ENCODE data around the gene SPAG8. TPM values are rescaled to one million over a fixed set of nuclear protein-coding genes. Genes with fewer than 3 reads are reported as not detected.

The SPAG8 gene
- total RNA-seq, 1 experiment from 2014 or later = 0.90 TPM

- DNase-seq (ENCODE audit: low read depth, low spot score) (no peak), ATAC-seq (no peak)
- CTCF ChIA-PET = no interaction called here
- POLR2A ChIA-PET = no interaction called here
- Histone ChIP-seq H3K27ac (ENCODE audit: low read length) (no peak overlapping the region), H3K27me3 (ENCODE audit: control insufficient read depth, insufficient read depth, low read length) (no peaks in the 10 kb centered on the region), H3K4me1 (ENCODE audit: control insufficient read depth, insufficient read depth, low read length) (peaks cover 4% of the 10 kb centered on the region; the same call in 1 of the 2 replicates), H3K9me3 (ENCODE audit: control insufficient read depth, insufficient read depth, low read depth, low read length) (no peaks in the 10 kb centered on the region), H3K4me3 (ENCODE audit: low read depth in 2 of 2, low read length in 2 of 2) (no peak overlapping the region), H3K36me3 (ENCODE audit: control insufficient read depth, insufficient read depth, low read length) (no peaks in the 10 kb centered on the region)
- intact Hi-C loops (cut with micrococcal nuclease; ENCODE audit: unreplicated experiment) = no loop called here
- BruUV-seq (replicated peaks) = no TSS peak
- in situ Hi-C loops (cut with HindIII; ENCODE audit: low pct_unique_long_range_greater_than_20kb, low sequenced_read_pairs) = no loop called here
- TF ChIP-seq REST (IDR thresholded peaks at IDR 0.05; ENCODE audit: insufficient read depth in 1 of 2, low read depth in 2 of 2, low read length in 1 of 2) = no peak
- no peak for TF ChIP-seq CTCF (IDR thresholded peaks at IDR 0.05)
- no peak for TF ChIP-seq TCF7L2 (IDR thresholded peaks at IDR 0.05; ENCODE audit: low read depth, low read length)
- TF ChIP-seq POLR2AphosphoS5 (IDR thresholded peaks at IDR 0.05; ENCODE audit: low read depth, low read length) = no peak
- no peak for TF ChIP-seq SIN3A (IDR thresholded peaks at IDR 0.05; ENCODE audit: borderline replicate concordance, insufficient read depth, low read depth, low read length)
Observed at GRCh38 chr9:35827486-35827885, 15.4 kb upstream of the SPAG8 start.

DNA sequence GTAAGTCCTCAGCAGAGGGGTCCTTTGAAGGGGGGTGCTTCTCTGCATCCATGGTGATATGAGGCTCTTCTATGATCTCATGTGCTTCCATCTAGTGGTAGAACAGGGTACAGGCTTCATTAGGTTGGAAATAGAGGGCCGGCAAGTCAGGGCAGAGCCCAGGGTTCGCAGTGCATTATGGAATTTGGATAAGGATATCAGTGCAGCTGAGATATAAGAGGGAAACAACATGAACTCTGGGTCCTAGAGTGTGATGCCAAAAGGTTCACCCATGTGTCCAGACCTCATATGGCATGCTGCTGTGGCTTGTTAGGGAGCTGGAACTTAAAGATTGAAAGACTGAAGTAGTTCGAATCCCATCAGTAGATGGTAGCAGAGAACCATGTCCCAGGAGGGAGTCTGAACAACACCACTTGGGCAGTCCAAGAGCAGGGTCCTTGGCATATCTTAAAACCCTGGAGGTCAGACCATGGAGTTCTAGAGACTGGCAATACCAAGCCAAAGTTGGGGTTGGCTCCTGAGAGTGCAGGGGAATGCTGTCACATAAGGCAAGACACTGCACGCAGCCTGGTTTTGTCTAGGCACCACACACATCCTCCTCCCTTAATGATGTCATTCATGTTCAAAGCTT is 14.1 kb upstream of the SPAG8 start:
- Histone ChIP-seq H3K27me3 (ENCODE audit: control insufficient read depth, insufficient read depth, low read length) (no peaks in the 10 kb centered on the region), H3K4me1 (ENCODE audit: control insufficient read depth, insufficient read depth, low read length) (peaks cover 4% of the 10 kb centered on the region; the same call in 1 of the 2 replicates), H3K4me3 (ENCODE audit: low read depth in 2 of 2, low read length in 2 of 2) (no peak overlapping the region), H3K9me3 (ENCODE audit: control insufficient read depth, insufficient read depth, low read depth, low read length) (no peaks in the 10 kb centered on the region), H3K27ac (ENCODE audit: low read length) (no peak overlapping the region), H3K36me3 (ENCODE audit: control insufficient read depth, insufficient read depth, low read length) (no peaks in the 10 kb centered on the region)
- CTCF ChIA-PET = interaction anchor here (0.6 to 2.0 kb wide), 6 partner anchors 17 to 56 kb away, joined by 3 to 22 read pairs (median 4); no protein-coding TSS in a partner anchor
- TF ChIP-seq REST (IDR thresholded peaks at IDR 0.05; ENCODE audit: insufficient read depth in 1 of 2, low read depth in 2 of 2, low read length in 1 of 2) (no peak), SIN3A (IDR thresholded peaks at IDR 0.05; ENCODE audit: borderline replicate concordance, insufficient read depth, low read depth, low read length) (no peak), POLR2AphosphoS5 (IDR thresholded peaks at IDR 0.05; ENCODE audit: low read depth, low read length) (no peak), TCF7L2 (IDR thresholded peaks at IDR 0.05; ENCODE audit: low read depth, low read length) (no peak), CTCF (IDR thresholded peaks at IDR 0.05) (peak; percentile 91)
- BruUV-seq (replicated peaks) = no TSS peak
- POLR2A ChIA-PET = no interaction called here
- in situ Hi-C loops (cut with HindIII; ENCODE audit: low pct_unique_long_range_greater_than_20kb, low sequenced_read_pairs) (no loop called here), intact Hi-C loops (cut with micrococcal nuclease; ENCODE audit: unreplicated experiment) (loop anchor here (1.0 kb wide), 1 partner anchor 56 kb away; no protein-coding TSS in a partner anchor)
- ATAC-seq (peak; percentile 62), DNase-seq (ENCODE audit: low read depth, low spot score) (peak; percentile 57)

Measured in Panc1 (cell line).